B cell (primary cell): ENCODE results near the gene SLC39A11.

Source experiments
- CTCF ChIP-seq: fragments of 200-600 bp; IDR thresholded peaks from one replicate; pipeline ENCODE4 v1.8.0; 2022; ENCODE audit warnings: antibody characterized with exemption, mild to moderate bottlenecking
- EZH2 ChIP-seq: IDR thresholded peaks from 2 replicates; pipeline ENCODE4 v1.6.1; 2012; ENCODE audit warnings: borderline replicate concordance, low read depth, mild to moderate bottlenecking, moderate library complexity, low read length; ENCODE audit not compliant: insufficient read depth, poor library complexity, severe bottlenecking

- TF ChIP-seq CTCF (no peak), EZH2 (no peak)
Measured at GRCh38 chr17:73098919-73099318, 6.4 kb upstream of the SLC39A11 start.
